Right ventricle myocardium superior (tissue), 1 donor: ENCODE measurements around the gene CBLN3. TPM values are rescaled to one million over a fixed set of nuclear protein-coding genes. Genes with fewer than 3 reads are reported as not detected.
"Not testable (repeated sequence)": the region's sequence is repeated elsewhere in the genome, so short reads cannot be mapped to it uniquely, and the experiment has no call there.

Source experiments
- ATAC-seq: fragments of 200-7000 bp; cut with Tn5 transposase; one replicate; pipeline ENCODE4 v1.9.1; 2020; ENCODE audit warnings: mild to moderate bottlenecking; ENCODE audit not compliant: poor library complexity
- DNase-seq: peaks from one replicate; pipeline ENCODE4 v3.0.0-alpha.2; 2020
- intact Hi-C: fragments of 100-400 bp; cut with DNase I; formaldehyde crosslinking; loops from one replicate; pipeline ENCODE4 v1.11.2; 2022
- long read RNA-seq: library from polyadenylated mRNA; unstranded; transcript quantifications from one replicate; pipeline ENCODE4 v2.0.0, GENCODE V29; 2021
- total RNA-seq: library from RNA; stranded (reverse); fragmentation: NEBNext Ultra II Directional; extraction: Animal tissue kit (Norgen Biotek cat#: 25700); gene quantifications from one replicate; pipeline ENCODE4 v1.2.1, GENCODE V29; 2021
- donor health status: DM: no; HTN: yes; CAD: no; lungs with severe emphysema.

CBLN3 gene
- total RNA-seq: 0.65 TPM
- long read RNA-seq, partial matches to known transcripts: 0 of 4 reads
- long read RNA-seq, other reads (novel, unspliced or antisense): 0 of 4 reads

DNA sequence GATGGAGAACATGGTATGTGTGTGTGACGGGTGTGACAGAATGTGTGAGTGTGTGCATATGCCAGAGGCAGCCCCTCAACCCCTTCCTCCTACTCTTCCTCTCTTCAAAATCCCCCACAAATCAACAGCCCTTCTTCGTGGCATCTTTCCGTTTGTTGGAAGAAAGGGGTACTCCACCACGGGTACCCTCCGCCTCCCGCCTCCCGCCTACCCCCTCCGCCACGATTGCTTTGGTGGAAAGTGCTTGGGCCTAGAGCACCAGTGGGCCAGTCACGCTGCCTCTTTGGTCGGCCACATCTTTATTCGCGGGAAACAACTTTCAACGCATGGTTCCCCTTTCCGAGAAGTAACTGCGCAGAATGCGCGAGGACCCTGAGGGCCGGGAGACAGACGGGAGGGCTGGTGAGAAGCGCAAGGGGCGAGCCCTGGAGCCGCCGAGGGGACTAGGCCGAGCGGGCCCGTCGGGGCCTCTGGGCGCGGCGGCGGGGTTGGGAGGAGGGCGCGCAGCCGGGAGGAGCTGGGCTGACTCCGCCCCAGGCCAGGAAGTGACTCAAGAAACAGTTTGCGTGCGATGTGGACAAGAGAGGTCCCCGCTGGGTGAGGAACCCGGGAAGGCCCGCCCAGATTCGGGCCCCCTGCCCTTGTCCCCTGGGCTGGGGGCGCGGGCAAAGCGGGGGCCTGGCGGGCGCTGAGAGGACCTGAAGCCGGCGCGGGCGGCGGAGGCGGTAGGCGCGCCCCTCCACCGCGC, at the start of gene CBLN3, which contains the start of gene KHNYN:
TSS of gene CBLN3 (minus strand) at position 274 of the 748 bp plus-strand sequence. CDS start 614 bp downstream, outside the sequence.
TSS of gene KHNYN (plus strand) at position 560 of the 748 bp plus-strand sequence. CDS start 777 bp downstream, outside the sequence.
- ATAC-seq (peak; percentile 89), DNase-seq (peak; percentile 93)
- intact Hi-C loops: loop anchor here (5.0 kb wide), 1 partner anchor 62 kb away; the partner anchor contains the start of gene NFATC4

GRCh38 chr14:24475261-24475660, 45.8 kb upstream of the CBLN3 start:
- intact Hi-C loops: no loop called here
- DNase-seq (no peak), ATAC-seq (no peak)

DNA sequence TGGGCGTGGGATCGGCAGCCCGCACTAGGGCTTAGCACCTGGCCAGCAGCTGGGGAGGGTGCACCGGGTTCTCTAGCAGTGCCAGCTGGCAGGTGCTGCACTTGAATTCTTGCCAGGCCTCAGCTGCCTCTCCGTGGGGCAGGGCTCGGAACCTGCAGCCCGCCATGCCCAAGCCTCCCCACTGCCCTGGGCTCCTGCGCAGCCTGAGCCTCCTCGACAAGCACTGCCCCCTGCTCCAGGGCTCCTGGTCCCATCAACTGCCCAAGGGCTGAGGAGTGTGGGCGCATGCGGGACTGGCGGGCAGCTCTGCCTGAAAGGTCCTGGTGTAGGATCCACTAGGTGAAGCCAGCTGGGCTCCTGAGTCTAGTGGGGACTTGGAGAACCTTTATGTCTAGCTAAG, 43.7 kb upstream of the CBLN3 start:
- DNase-seq (no peak), ATAC-seq (no peak)
- intact Hi-C loops: no loop called here

GRCh38 chr14:24470450-24470849, 41.0 kb upstream of the CBLN3 start:
- intact Hi-C loops, DNase-seq, ATAC-seq: not testable (repeated sequence)

DNA sequence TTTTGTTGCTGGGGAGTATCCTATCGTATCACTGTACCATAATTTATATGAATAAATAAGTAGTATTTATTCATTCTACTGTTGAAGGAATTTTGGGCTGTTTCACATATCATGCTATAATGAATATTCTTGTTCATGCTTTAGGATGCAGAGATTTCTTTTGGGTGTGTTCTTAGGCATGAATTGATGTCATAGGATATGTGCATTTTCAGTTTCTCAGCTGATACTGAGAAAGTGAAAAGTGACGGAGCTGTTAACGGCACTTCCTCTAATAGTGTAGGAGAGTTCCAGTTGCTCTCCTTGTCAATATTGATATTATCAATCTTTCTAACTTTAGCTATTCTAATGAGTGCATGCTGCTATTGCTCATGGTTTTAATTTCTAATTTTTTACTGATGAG, 36.3 kb upstream of the CBLN3 start:
- DNase-seq (no peak), ATAC-seq (no peak)

GRCh38 chr14:24465368-24465767, 35.9 kb upstream of the CBLN3 start:
- ATAC-seq (no peak), DNase-seq (no peak)
- intact Hi-C loops: no loop called here

More for the DNA sequence above, 36.3 kb upstream of the CBLN3 start:
- intact Hi-C loops: no loop called here

GRCh38 chr14:24463884-24464785, 34.7 kb upstream of the CBLN3 start:
- DNase-seq: no peak
- intact Hi-C loops: no loop called here
- ATAC-seq: no peak

GRCh38 chr14:24463017-24463883, 33.8 kb upstream of the CBLN3 start:
- intact Hi-C loops: no loop called here
- ATAC-seq (no peak), DNase-seq (no peak)

GRCh38 chr14:24461336-24461735, 31.9 kb upstream of the CBLN3 start:
- intact Hi-C loops: no loop called here
- DNase-seq (no peak), ATAC-seq (no peak)

DNA sequence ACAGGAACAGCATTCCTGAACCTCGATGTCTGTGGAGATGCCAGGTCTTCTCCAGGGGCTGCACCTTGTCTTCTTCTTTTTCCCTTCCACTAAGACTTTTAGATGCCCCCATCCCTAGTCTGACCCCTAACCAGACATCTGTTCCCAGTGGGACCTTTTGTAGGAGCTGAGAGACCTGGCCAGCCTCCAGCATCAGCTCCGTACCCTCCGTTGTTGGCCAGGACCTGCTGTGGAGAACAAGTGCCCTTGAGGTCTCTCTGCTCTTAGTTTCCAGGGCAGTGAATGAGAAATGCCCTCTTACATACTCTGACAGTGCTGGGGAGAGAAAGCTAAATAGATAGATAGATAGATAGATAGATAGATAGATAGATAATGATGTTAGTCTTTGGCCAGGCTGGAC, 29.9 kb upstream of the CBLN3 start:
- no peak for DNase-seq
- intact Hi-C loops: no loop called here
- no peak for ATAC-seq

GRCh38 chr14:24458736-24459135, 29.3 kb upstream of the CBLN3 start:
- intact Hi-C loops: no loop called here
- DNase-seq: no peak
- no peak for ATAC-seq

DNA sequence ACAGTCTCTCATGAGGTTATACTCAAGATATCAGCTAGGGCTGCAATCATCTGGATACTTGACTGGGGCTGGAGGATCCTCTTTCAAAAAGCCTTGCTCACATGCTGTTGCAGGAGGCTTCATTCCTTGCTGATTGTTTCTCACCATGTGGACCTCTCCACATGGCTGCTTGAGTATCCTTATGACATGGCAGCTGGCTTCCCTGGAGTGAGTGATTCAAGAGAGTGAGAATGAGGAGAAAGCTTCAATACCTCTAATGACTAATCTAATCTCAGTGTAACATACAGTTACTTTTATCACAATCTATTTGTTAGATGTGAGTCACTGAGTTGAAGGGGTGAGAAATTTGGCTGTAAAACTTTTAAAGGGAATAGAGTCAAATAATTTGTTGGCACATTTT, 27.5 kb upstream of the CBLN3 start:
- intact Hi-C loops: no loop called here
- ATAC-seq: no peak

DNA sequence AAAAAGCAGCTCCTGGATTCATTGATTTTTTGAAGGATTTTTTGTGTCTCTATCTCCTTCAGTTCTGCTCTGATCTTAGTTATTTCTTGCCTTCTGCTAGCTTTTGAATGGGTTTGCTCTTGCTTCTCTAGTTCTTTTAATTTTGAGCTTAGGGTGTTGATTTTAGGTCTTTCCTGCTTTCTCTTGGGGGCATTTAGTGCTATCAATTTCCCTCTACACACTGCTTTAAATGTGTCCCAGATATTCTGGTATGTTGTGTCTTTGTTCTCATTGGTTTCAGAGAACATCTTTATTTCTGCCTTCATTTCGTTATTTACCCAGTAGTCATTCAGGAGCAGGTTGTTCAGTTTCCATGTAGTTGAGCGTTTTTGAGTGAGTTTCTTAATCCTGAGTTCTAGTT, 21.4 kb upstream of the CBLN3 start:
- DNase-seq, ATAC-seq, intact Hi-C loops: not testable (repeated sequence)

More for the DNA sequence above, 27.5 kb upstream of the CBLN3 start:
- no peak for DNase-seq

- intact Hi-C loops: no loop called here
- DNase-seq: no peak
- no peak for ATAC-seq
Observed at GRCh38 chr14:24443053-24443665, 13.7 kb upstream of the CBLN3 start.

DNA sequence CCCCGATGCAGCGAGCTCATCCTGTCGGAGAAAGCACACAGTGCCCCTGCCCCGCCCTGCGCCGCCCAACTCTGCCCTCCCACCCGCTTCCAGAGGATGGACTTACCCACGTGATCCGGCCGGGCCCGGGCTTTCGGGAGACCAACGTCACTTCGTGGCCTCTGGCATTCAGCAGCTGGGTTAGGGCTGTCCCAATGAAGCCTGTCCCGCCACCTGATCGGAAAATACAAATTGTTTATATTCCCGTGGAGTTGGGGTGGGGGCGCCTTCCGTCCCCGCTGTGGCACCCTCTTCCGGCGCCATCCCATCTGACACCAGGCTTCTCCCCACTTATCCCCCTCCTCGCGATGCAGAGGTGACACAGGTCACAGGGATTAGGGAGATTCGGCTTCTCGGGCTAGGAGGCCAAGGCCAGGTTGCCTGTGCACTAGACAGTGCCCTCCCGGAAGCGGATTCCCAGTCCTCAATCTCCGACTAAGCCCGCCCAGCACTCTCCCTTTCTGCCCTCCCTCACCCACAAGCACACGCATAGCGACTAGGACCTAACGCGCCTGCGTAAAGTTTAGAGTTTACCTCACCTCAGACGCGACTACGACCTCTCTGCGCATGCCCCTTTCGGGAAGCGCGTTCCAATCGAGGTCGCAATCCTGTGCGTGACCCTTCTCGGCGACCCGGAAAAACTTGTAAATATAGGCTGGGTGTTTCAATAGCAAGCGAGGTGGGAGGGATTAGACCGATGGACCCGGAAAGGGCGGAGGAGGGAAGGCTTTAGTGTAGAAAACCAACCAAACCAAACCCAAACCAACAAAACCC, 13.0 kb upstream of the CBLN3 start, which contains the start of gene SDR39U1:
TSS of gene SDR39U1 (minus strand) at position 537 of the 813 bp plus-strand sequence. CDS start at position 530, 7 bp downstream.
- peak; percentile 94 for ATAC-seq

GRCh38 chr14:24441904-24442239, 12.4 kb upstream of the CBLN3 start:
- ATAC-seq: no peak
- DNase-seq: no peak
- intact Hi-C loops: no loop called here

More for the DNA sequence above, 13.0 kb upstream of the CBLN3 start, which contains the start of gene SDR39U1:
- peak; percentile 96 for DNase-seq
- intact Hi-C loops: no loop called here

DNA sequence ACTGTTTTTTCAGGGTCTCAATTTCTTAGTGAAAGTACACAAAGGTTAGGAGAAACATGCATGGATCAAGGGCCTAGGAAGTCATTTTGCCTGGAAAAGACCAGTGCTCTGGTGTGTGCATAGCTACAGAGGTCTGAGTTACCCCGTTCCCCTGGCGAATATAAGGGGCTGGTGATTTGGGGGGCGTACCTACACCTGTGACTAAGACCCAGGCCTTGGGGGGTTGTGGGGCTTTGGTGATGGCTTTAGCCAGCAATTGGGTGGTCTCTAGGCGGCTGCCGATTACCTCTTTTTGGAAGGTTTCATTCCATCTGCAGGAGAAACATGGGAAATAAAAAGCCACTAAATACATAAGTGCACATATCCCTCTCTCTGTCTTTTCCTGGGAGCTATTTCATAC, 12.0 kb upstream of the CBLN3 start:
- DNase-seq (no peak), ATAC-seq (no peak)
- intact Hi-C loops: no loop called here
